ENCODE measurements around the gene MSANTD3. TPM values are rescaled to one million over a fixed set of nuclear protein-coding genes. Genes with fewer than 3 reads are reported as not detected.

The MSANTD3 gene
- total and polyA plus RNA-seq, 9 of the 15 experiments (the other 6 are each of a cell fraction or from before 2014, with no cell fraction given), result 9.4 to 28.7 (median 22.3) TPM

- TF ChIP-seq, protein P1, sequence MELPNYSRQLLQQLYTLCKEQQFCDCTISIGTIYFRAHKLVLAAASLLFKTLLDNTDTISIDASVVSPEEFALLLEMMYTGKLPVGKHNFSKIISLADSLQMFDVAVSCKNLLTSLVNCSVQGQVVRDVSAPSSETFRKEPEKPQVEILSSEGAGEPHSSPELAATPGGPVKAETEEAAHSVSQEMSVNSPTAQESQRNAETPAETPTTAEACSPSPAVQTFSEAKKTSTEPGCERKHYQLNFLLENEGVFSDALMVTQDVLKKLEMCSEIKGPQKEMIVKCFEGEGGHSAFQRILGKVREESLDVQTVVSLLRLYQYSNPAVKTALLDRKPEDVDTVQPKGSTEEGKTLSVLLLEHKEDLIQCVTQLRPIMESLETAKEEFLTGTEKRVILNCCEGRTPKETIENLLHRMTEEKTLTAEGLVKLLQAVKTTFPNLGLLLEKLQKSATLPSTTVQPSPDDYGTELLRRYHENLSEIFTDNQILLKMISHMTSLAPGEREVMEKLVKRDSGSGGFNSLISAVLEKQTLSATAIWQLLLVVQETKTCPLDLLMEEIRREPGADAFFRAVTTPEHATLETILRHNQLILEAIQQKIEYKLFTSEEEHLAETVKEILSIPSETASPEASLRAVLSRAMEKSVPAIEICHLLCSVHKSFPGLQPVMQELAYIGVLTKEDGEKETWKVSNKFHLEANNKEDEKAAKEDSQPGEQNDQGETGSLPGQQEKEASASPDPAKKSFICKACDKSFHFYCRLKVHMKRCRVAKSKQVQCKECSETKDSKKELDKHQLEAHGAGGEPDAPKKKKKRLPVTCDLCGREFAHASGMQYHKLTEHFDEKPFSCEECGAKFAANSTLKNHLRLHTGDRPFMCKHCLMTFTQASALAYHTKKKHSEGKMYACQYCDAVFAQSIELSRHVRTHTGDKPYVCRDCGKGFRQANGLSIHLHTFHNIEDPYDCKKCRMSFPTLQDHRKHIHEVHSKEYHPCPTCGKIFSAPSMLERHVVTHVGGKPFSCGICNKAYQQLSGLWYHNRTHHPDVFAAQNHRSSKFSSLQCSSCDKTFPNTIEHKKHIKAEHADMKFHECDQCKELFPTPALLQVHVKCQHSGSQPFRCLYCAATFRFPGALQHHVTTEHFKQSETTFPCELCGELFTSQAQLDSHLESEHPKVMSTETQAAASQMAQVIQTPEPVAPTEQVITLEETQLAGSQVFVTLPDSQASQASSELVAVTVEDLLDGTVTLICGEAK (IDR thresholded peaks at IDR 0.05), result peak; percentile 44; the same call in 1 of the 2 replicates
- TF ChIP-seq, protein P1 (CRISPR knock-in tag; IDR thresholded peaks at IDR 0.05), result no peak
- TF ChIP-seq CREB3L1 (IDR thresholded peaks at IDR 0.05; ENCODE audit: borderline replicate concordance, low read depth), result no peak; the same call in 1 of the 2 replicates
- TF ChIP-seq ATF1 (CRISPR knock-in tag; IDR thresholded peaks at IDR 0.05), result no peak
- peak; percentile 53; the same call in 1 of the 2 replicates for TF ChIP-seq ATF1 (tag; IDR thresholded peaks at IDR 0.05)
- peak; percentile 83 for TF ChIP-seq RB1 (IDR thresholded peaks at IDR 0.05; ENCODE audit: low read depth)
- TF ChIP-seq ZBTB5 (IDR thresholded peaks at IDR 0.05), result no peak
- peak; percentile 96 for TF ChIP-seq ZNF24 (IDR thresholded peaks at IDR 0.05)
- TF ChIP-seq, protein P2, sequence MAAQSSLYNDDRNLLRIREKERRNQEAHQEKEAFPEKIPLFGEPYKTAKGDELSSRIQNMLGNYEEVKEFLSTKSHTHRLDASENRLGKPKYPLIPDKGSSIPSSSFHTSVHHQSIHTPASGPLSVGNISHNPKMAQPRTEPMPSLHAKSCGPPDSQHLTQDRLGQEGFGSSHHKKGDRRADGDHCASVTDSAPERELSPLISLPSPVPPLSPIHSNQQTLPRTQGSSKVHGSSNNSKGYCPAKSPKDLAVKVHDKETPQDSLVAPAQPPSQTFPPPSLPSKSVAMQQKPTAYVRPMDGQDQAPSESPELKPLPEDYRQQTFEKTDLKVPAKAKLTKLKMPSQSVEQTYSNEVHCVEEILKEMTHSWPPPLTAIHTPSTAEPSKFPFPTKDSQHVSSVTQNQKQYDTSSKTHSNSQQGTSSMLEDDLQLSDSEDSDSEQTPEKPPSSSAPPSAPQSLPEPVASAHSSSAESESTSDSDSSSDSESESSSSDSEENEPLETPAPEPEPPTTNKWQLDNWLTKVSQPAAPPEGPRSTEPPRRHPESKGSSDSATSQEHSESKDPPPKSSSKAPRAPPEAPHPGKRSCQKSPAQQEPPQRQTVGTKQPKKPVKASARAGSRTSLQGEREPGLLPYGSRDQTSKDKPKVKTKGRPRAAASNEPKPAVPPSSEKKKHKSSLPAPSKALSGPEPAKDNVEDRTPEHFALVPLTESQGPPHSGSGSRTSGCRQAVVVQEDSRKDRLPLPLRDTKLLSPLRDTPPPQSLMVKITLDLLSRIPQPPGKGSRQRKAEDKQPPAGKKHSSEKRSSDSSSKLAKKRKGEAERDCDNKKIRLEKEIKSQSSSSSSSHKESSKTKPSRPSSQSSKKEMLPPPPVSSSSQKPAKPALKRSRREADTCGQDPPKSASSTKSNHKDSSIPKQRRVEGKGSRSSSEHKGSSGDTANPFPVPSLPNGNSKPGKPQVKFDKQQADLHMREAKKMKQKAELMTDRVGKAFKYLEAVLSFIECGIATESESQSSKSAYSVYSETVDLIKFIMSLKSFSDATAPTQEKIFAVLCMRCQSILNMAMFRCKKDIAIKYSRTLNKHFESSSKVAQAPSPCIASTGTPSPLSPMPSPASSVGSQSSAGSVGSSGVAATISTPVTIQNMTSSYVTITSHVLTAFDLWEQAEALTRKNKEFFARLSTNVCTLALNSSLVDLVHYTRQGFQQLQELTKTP (IDR thresholded peaks at IDR 0.05; ENCODE audit: low read depth in 1 of 2, partially characterized antibody in 2 of 2), result peak in 1 of 2 experiments; percentile 39
Observed at GRCh38 chr9:100426530-100427365, at the start of gene MSANTD3 (continued).

Data from K562 (cell line).